ENCODE results near the gene DENND4A.
A peak's percentile ranks its signal among the peaks of the same experiment; 100 is the strongest.

The DENND4A gene

DNA sequence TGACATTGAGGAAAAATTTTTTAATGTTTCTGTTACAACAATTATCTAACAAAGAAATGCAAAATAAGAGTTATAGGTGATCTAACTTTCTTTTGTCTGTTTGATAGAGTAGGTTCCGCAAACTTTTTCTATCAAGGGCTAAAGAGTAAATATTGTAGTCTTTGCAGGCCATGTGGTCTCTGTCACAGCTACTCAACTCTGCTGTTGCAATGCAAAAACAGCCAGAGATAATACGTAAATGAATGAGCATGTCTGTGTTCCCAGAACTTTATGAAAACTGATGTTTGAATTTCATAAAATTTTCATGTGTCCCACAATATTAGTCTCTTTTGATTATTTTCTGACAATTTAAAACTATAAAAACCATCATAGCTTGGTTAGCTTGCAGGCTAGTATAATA, 97.0 kb downstream of the DENND4A start:
- Histone ChIP-seq H3K4me2 (ENCODE audit: low read depth, low read length, poor library complexity, severe bottlenecking) (no peak overlapping the region), H3K36me3 (ENCODE audit: low read length) (peaks cover 85% of the 10 kb centered on the region), H2AFZ (ENCODE audit: low read depth, low read length, severe bottlenecking) (no peak overlapping the region)

DNA sequence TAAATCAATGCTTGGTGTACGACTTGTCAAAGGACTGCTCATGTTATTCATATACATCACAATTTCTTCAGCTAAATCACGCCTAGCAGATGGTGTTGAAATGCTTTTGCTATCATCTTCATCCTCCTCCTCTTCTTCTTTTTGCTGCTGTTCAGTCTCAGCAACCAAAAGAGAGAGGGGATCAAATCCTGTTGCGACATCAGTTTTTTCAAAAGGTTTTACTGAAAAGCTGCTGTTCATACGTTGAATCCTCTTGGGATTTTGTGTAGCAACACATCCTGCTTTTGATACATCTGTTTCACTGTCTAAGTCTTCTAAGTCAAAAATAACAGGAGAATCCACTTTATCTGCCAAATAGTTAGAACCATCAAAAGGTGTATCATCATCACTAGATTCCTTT, 101.3 kb downstream of the DENND4A start:
- Histone ChIP-seq H4K20me1 (ENCODE audit: low read depth, low read length) (no peaks in the 10 kb centered on the region), H3K4me2 (ENCODE audit: low read depth, low read length, poor library complexity, severe bottlenecking) (no peak overlapping the region), H3K27me3 (ENCODE audit: low read length) (no peaks in the 10 kb centered on the region), H3K36me3 (ENCODE audit: low read length) (peaks cover 92% of the 10 kb centered on the region), H3K79me2 (ENCODE audit: insufficient read depth, low read length) (0 out of 2 replicates have a peak, but pooled peaks cover 3% of the 10 kb centered on the region), H3K9ac (ENCODE audit: low read length) (no peak overlapping the region), H3K9me3 (ENCODE audit: insufficient read depth, low read length) (no peaks in the 10 kb centered on the region), H3K4me3 (ENCODE audit: insufficient read depth, low read length, poor library complexity, severe bottlenecking) (no peak overlapping the region), H3F3A (ENCODE audit: insufficient read depth) (peaks cover 25% of the 10 kb centered on the region), H2AFZ (ENCODE audit: low read depth, low read length, severe bottlenecking) (no peak overlapping the region), H3K9me2 (replicated peaks; ENCODE audit: insufficient read depth, low read length) (no peaks in the 10 kb centered on the region), H3K27ac (ENCODE audit: low read depth, low read length) (no peak overlapping the region)
- TF ChIP-seq, protein P1, sequence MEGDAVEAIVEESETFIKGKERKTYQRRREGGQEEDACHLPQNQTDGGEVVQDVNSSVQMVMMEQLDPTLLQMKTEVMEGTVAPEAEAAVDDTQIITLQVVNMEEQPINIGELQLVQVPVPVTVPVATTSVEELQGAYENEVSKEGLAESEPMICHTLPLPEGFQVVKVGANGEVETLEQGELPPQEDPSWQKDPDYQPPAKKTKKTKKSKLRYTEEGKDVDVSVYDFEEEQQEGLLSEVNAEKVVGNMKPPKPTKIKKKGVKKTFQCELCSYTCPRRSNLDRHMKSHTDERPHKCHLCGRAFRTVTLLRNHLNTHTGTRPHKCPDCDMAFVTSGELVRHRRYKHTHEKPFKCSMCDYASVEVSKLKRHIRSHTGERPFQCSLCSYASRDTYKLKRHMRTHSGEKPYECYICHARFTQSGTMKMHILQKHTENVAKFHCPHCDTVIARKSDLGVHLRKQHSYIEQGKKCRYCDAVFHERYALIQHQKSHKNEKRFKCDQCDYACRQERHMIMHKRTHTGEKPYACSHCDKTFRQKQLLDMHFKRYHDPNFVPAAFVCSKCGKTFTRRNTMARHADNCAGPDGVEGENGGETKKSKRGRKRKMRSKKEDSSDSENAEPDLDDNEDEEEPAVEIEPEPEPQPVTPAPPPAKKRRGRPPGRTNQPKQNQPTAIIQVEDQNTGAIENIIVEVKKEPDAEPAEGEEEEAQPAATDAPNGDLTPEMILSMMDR (IDR thresholded peaks at IDR 0.05; ENCODE audit: insufficient read depth, low read length, poor library complexity, severe bottlenecking) = no peak
- TF ChIP-seq EZH2phosphoT487 (conservative IDR thresholded peaks at IDR 0.05; ENCODE audit: low read length) = no peak

More for the DNA sequence above, 97.0 kb downstream of the DENND4A start:
- H3F3A ChIP-seq (ENCODE audit: insufficient read depth) = peaks cover 34% of the 10 kb centered on the region
- 0 out of 2 replicates have a peak overlapping the region, but pooled peaks have one; percentile 9 for H3K27ac ChIP-seq (ENCODE audit: low read depth, low read length)
- no peaks in the 10 kb centered on the region for H4K20me1 ChIP-seq (ENCODE audit: low read depth, low read length)
- TF ChIP-seq, protein P1 (IDR thresholded peaks at IDR 0.05; ENCODE audit: insufficient read depth, low read length, poor library complexity, severe bottlenecking) = no peak
- no peak for TF ChIP-seq EZH2phosphoT487 (conservative IDR thresholded peaks at IDR 0.05; ENCODE audit: low read length)
- H3K4me3 ChIP-seq (ENCODE audit: insufficient read depth, low read length, poor library complexity, severe bottlenecking) = no peak overlapping the region
- H3K79me2 ChIP-seq (ENCODE audit: insufficient read depth, low read length) = peaks cover 4% of the 10 kb centered on the region; the same call in 1 of the 2 replicates
- H3K9ac ChIP-seq (ENCODE audit: low read length) = no peak overlapping the region
- H3K27me3 ChIP-seq (ENCODE audit: low read length) = no peaks in the 10 kb centered on the region
- no peaks in the 10 kb centered on the region for H3K9me3 ChIP-seq (ENCODE audit: insufficient read depth, low read length)
- H3K9me2 ChIP-seq (replicated peaks; ENCODE audit: insufficient read depth, low read length) = no peaks in the 10 kb centered on the region

DNA sequence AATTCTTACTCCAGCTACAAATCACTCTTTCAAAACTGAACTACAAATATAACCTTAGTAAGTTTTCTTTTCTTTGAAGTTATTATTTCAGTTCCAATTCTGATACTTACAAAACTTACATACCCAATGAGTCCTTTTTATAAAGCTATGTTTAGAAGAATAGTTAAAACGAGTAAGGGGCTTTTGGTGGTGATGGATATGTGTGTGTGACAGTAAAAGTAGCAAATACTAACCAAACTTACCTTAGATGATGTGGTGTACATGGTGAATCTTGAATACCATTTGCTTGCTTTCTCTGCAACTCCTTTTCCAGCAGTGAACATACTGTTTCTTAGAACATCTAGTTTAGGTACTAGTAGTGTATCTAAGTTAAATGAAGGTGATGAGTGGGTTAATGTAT, 101.9 kb downstream of the DENND4A start:
- peaks cover 89% of the 10 kb centered on the region for H3K36me3 ChIP-seq (ENCODE audit: low read length)
- H3K4me2 ChIP-seq (ENCODE audit: low read depth, low read length, poor library complexity, severe bottlenecking) = no peak overlapping the region
- no peaks in the 10 kb centered on the region for H3K9me2 ChIP-seq (replicated peaks; ENCODE audit: insufficient read depth, low read length)
- peaks cover 25% of the 10 kb centered on the region for H3F3A ChIP-seq (ENCODE audit: insufficient read depth)
- H3K27me3 ChIP-seq (ENCODE audit: low read length) = no peaks in the 10 kb centered on the region
- H2AFZ ChIP-seq (ENCODE audit: low read depth, low read length, severe bottlenecking) = no peak overlapping the region
- H3K9me3 ChIP-seq (ENCODE audit: insufficient read depth, low read length) = no peaks in the 10 kb centered on the region
- H3K79me2 ChIP-seq (ENCODE audit: insufficient read depth, low read length) = 0 out of 2 replicates have a peak, but pooled peaks cover 3% of the 10 kb centered on the region
- no peak overlapping the region for H3K4me3 ChIP-seq (ENCODE audit: insufficient read depth, low read length, poor library complexity, severe bottlenecking)
- H3K9ac ChIP-seq (ENCODE audit: low read length) = no peak overlapping the region
- no peak overlapping the region for H3K27ac ChIP-seq (ENCODE audit: low read depth, low read length)
- no peaks in the 10 kb centered on the region for H4K20me1 ChIP-seq (ENCODE audit: low read depth, low read length)
- no peak for TF ChIP-seq EZH2phosphoT487 (conservative IDR thresholded peaks at IDR 0.05; ENCODE audit: low read length)

DNA sequence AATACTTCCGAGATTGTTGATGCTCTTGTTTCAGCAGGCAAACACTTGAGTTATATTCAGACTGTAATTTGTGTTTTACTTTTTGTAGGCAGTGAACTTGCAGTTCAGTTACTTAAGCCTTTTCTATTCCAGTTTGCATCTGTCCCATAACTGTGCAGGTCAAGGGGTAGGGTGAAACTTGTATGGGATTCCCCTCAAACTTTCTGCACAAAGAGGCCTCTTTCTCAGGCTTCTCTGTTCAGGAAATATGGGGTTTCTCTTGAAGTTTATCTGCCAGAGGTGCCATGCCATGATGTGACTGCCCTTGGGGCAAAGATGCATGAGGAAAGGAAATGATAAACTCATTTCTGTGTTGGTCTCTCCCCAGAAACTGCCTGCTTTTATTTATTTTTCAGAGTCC, 103.6 kb downstream of the DENND4A start:
- H3K4me2 ChIP-seq (ENCODE audit: low read depth, low read length, poor library complexity, severe bottlenecking) = no peak overlapping the region
- peaks cover 33% of the 10 kb centered on the region for H3F3A ChIP-seq (ENCODE audit: insufficient read depth)
- no peak overlapping the region; the same call in 1 of the 2 replicates for H3K27ac ChIP-seq (ENCODE audit: low read depth, low read length)
- no peaks in the 10 kb centered on the region for H4K20me1 ChIP-seq (ENCODE audit: low read depth, low read length)
- H3K9me2 ChIP-seq (replicated peaks; ENCODE audit: insufficient read depth, low read length) = no peaks in the 10 kb centered on the region
- H3K9ac ChIP-seq (ENCODE audit: low read length) = no peak overlapping the region
- H3K79me2 ChIP-seq (ENCODE audit: insufficient read depth, low read length) = 0 out of 2 replicates have a peak, but pooled peaks cover 3% of the 10 kb centered on the region
- H3K9me3 ChIP-seq (ENCODE audit: insufficient read depth, low read length) = no peaks in the 10 kb centered on the region
- peaks cover 77% of the 10 kb centered on the region for H3K36me3 ChIP-seq (ENCODE audit: low read length)
- TF ChIP-seq, protein P1 (IDR thresholded peaks at IDR 0.05; ENCODE audit: insufficient read depth, low read length, poor library complexity, severe bottlenecking) = no peak
- no peak for TF ChIP-seq EZH2phosphoT487 (conservative IDR thresholded peaks at IDR 0.05; ENCODE audit: low read length)
- H3K27me3 ChIP-seq (ENCODE audit: low read length) = no peaks in the 10 kb centered on the region
- H2AFZ ChIP-seq (ENCODE audit: low read depth, low read length, severe bottlenecking) = no peak overlapping the region
- no peak overlapping the region for H3K4me3 ChIP-seq (ENCODE audit: insufficient read depth, low read length, poor library complexity, severe bottlenecking)
